RKO (cell line): ENCODE measurements around the gene TRMT61A.
"Not testable (repeated sequence)": the region's sequence is repeated elsewhere in the genome, so short reads cannot be mapped to it uniquely, and the experiment has no call there.

Experiments
- DNase-seq: peaks from one replicate; pipeline ENCODE4 v3.0.0-alpha.2; 2016; ENCODE audit warnings: low spot score

The TRMT61A gene

GRCh38 chr14:103523575-103523954, 5.4 kb upstream of the TRMT61A start:
- no peak for DNase-seq

- no peak for DNase-seq
These were observed 4.7 kb upstream of the TRMT61A start for GRCh38 chr14:103524002-103524935.

GRCh38 chr14:103525430-103526246, 3.4 kb upstream of the TRMT61A start:
- not testable (repeated sequence) for DNase-seq

- no peak for DNase-seq
These were observed 2.6 kb upstream of the TRMT61A start for GRCh38 chr14:103526247-103526913.

- DNase-seq: no peak
These were observed 2.1 kb upstream of the TRMT61A start for GRCh38 chr14:103526914-103527248.

- DNase-seq: no peak
These were observed 1.4 kb upstream of the TRMT61A start for GRCh38 chr14:103527408-103528145.

GRCh38 chr14:103528146-103528586, 830 bp upstream of the TRMT61A start:
- DNase-seq: no peak

GRCh38 chr14:103529383-103530365, 678 bp downstream of the TRMT61A start:
- peak; percentile 32 for DNase-seq

- DNase-seq: peak; percentile 40
These were observed 1.4 kb downstream of the TRMT61A start for GRCh38 chr14:103530390-103530789.

- DNase-seq: no peak
These were observed 1.8 kb downstream of the TRMT61A start for GRCh38 chr14:103530831-103531230.

GRCh38 chr14:103531421-103532215, 2.6 kb downstream of the TRMT61A start:
- no peak for DNase-seq

- DNase-seq: no peak
These were observed 3.5 kb downstream of the TRMT61A start for GRCh38 chr14:103532216-103533136.

GRCh38 chr14:103533137-103533998, 4.4 kb downstream of the TRMT61A start:
- DNase-seq: no peak

GRCh38 chr14:103533999-103534575, 5.1 kb downstream of the TRMT61A start:
- DNase-seq: no peak

GRCh38 chr14:103534576-103535061, 5.6 kb downstream of the TRMT61A start:
- DNase-seq: no peak

- DNase-seq: no peak
These were observed 6.3 kb downstream of the TRMT61A start for GRCh38 chr14:103535081-103535890.
